HepG2 (cell line): Measurements from ENCODE around the gene ETV1. TPM values are rescaled to one million over a fixed set of nuclear protein-coding genes. Genes with fewer than 3 reads are reported as not detected.

Source experiments
- ARNT ChIP-seq: fragments of 450-650 bp; IDR thresholded peaks from 2 replicates; pipeline ENCODE4 v1.6.1; 2017
- FIP1L1 ChIP-seq: fragments of 200-400 bp; formaldehyde crosslinking; IDR thresholded peaks from 2 replicates; pipeline ENCODE4 v1.6.1; 2018; ENCODE audit warnings: low read depth, mild to moderate bottlenecking, low read length, moderate library complexity, borderline replicate concordance; ENCODE audit not compliant: insufficient read depth
- ISL2 ChIP-seq: sonication (generic); formaldehyde crosslinking; IDR thresholded peaks from 2 replicates; pipeline ENCODE4 v1.5.0; 2020; ENCODE audit warnings: missing genetic modification reagents
- KDM3A ChIP-seq: IDR thresholded peaks from 2 replicates; pipeline ENCODE4 v1.6.1; 2018; ENCODE audit warnings: low read depth, missing compliant biosample characterization
- KLF9 ChIP-seq: IDR thresholded peaks from 2 replicates; pipeline ENCODE4 v1.6.1; 2016; ENCODE audit warnings: low read depth
- RARG ChIP-seq: sonication (generic); formaldehyde crosslinking; IDR thresholded peaks from 2 replicates; pipeline ENCODE4 v1.4.0; 2020; ENCODE audit warnings: low read depth, mild to moderate bottlenecking, missing genetic modification reagents
- SP1 ChIP-seq, 2 experiments: fragments of 450-650 bp in 1 of 2; sonication (generic) in 1 of 2; formaldehyde crosslinking in 1 of 2; IDR thresholded peaks; 2 replicates each; pipeline versions ENCODE4 v1.4.0 to v1.6.1; 2016 to 2020; ENCODE audit warnings: missing genetic modification reagents in 1 of 2
- SP4 ChIP-seq: sonication (generic); formaldehyde crosslinking; IDR thresholded peaks from 2 replicates; pipeline ENCODE4 v1.8.1; 2023; ENCODE audit warnings: mild to moderate bottlenecking, missing genetic modification reagents
- TSC22D2 ChIP-seq: sonication (generic); formaldehyde crosslinking; IDR thresholded peaks from 2 replicates; pipeline ENCODE4 v1.5.1; 2020; ENCODE audit warnings: missing genetic modification reagents, mild to moderate bottlenecking, borderline replicate concordance
- ZNF724P ChIP-seq: sonication (generic); formaldehyde crosslinking; IDR thresholded peaks from 2 replicates; pipeline ENCODE4 v1.8.0; 2022; ENCODE audit warnings: missing genetic modification reagents, borderline replicate concordance
- ZSCAN21 ChIP-seq: sonication (generic); formaldehyde crosslinking; IDR thresholded peaks from 2 replicates; pipeline ENCODE4 v1.8.0; 2022; ENCODE audit warnings: mild to moderate bottlenecking, missing genetic modification reagents, moderate library complexity, borderline replicate concordance
- polyA plus RNA-seq, 8 experiments: library from polyadenylated mRNA; depleted of rRNA in 3 of 8; stranded (reverse) in 7 of 8; unstranded in 1 of 8; fragments of >200 nt; fragmentation: Illumina TruSeq in 4 of 8; extraction: Trizol in 4 of 8; gene quantifications; 2 replicates each; pipeline versions ENCODE4 v1.2.1 to v1.2.3, GENCODE V29; 2011 to 2016; ENCODE audit warnings: low read depth in 4 of 8, missing spikeins in 1 of 8, mixed read lengths in 1 of 8; ENCODE audit not compliant: insufficient read depth in 1 of 8
- total RNA-seq, 5 experiments: library from RNA; depleted of rRNA; stranded (reverse); fragments of >200 nt; fragmentation: Illumina TruSeq; extraction: Trizol; gene quantifications; 2 replicates each; pipeline ENCODE4 v1.2.3, GENCODE V29; 2016; ENCODE audit warnings: low read depth in 1 of 5
- TF ChIP-seq, protein P1 (sequence below): sonication (generic); formaldehyde crosslinking; IDR thresholded peaks from 2 replicates; pipeline ENCODE4 v1.5.1; 2020; ENCODE audit warnings: missing genetic modification reagents, mild to moderate bottlenecking, borderline replicate concordance
- TF ChIP-seq, protein P2 (sequence below): sonication (generic); formaldehyde crosslinking; IDR thresholded peaks from 2 replicates; pipeline ENCODE4 v1.4.0; 2020; ENCODE audit warnings: mild to moderate bottlenecking, missing genetic modification reagents

ETV1 gene
- total and polyA plus RNA-seq, 2 of the 13 experiments (the other 11 are each of a cell fraction or from before 2014, with no cell fraction given), result 0.04 to 0.24 TPM

DNA sequence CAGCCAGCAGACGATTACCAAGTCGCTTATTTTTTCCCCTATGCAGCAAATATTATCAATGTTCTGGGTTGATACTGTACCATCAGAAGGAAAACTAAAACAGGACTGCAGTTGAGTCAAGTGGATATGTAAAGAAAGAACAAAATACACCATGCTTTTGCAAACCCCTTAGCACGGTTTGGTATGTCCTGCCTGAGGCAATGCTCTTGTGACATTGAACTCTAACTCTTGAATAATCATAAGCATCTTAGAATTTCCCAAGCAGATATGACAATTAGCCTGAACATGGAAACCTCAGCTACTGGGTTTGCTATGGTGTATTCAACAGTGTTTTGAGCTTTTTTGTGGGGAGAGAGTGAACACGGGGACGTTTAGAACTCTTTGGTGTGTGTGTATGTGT, 107.4 kb downstream of the ETV1 start (continued):
- TF ChIP-seq, protein P1, sequence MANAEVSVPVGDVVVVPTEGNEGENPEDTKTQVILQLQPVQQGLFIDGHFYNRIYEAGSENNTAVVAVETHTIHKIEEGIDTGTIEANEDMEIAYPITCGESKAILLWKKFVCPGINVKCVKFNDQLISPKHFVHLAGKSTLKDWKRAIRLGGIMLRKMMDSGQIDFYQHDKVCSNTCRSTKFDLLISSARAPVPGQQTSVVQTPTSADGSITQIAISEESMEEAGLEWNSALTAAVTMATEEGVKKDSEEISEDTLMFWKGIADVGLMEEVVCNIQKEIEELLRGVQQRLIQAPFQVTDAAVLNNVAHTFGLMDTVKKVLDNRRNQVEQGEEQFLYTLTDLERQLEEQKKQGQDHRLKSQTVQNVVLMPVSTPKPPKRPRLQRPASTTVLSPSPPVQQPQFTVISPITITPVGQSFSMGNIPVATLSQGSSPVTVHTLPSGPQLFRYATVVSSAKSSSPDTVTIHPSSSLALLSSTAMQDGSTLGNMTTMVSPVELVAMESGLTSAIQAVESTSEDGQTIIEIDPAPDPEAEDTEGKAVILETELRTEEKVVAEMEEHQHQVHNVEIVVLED, result no peak
- TF ChIP-seq RARG, result no peak
- TF ChIP-seq FIP1L1, result no peak
- no peak for TF ChIP-seq ARNT
- no peak for TF ChIP-seq TSC22D2 (CRISPR knock-in tag)
- TF ChIP-seq, protein P2, sequence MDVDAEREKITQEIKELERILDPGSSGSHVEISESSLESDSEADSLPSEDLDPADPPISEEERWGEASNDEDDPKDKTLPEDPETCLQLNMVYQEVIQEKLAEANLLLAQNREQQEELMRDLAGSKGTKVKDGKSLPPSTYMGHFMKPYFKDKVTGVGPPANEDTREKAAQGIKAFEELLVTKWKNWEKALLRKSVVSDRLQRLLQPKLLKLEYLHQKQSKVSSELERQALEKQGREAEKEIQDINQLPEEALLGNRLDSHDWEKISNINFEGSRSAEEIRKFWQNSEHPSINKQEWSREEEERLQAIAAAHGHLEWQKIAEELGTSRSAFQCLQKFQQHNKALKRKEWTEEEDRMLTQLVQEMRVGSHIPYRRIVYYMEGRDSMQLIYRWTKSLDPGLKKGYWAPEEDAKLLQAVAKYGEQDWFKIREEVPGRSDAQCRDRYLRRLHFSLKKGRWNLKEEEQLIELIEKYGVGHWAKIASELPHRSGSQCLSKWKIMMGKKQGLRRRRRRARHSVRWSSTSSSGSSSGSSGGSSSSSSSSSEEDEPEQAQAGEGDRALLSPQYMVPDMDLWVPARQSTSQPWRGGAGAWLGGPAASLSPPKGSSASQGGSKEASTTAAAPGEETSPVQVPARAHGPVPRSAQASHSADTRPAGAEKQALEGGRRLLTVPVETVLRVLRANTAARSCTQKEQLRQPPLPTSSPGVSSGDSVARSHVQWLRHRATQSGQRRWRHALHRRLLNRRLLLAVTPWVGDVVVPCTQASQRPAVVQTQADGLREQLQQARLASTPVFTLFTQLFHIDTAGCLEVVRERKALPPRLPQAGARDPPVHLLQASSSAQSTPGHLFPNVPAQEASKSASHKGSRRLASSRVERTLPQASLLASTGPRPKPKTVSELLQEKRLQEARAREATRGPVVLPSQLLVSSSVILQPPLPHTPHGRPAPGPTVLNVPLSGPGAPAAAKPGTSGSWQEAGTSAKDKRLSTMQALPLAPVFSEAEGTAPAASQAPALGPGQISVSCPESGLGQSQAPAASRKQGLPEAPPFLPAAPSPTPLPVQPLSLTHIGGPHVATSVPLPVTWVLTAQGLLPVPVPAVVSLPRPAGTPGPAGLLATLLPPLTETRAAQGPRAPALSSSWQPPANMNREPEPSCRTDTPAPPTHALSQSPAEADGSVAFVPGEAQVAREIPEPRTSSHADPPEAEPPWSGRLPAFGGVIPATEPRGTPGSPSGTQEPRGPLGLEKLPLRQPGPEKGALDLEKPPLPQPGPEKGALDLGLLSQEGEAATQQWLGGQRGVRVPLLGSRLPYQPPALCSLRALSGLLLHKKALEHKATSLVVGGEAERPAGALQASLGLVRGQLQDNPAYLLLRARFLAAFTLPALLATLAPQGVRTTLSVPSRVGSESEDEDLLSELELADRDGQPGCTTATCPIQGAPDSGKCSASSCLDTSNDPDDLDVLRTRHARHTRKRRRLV (CRISPR knock-in tag), result no peak
- no peak for TF ChIP-seq KDM3A
- no peak for TF ChIP-seq KLF9 (CRISPR knock-in tag)
- TF ChIP-seq SP4 (CRISPR knock-in tag), result no peak
- TF ChIP-seq ZSCAN21 (CRISPR knock-in tag), result no peak
- no peak for TF ChIP-seq ZNF724P
- no peak for TF ChIP-seq SP1 (IDR thresholded peaks at IDR 0.05)
- TF ChIP-seq SP1 (CRISPR knock-in tag; IDR thresholded peaks at IDR 0.05), result no peak
- TF ChIP-seq ISL2, result no peak
- TF ChIP-seq, all 625 proteins: peak for 0
